ENCODE measurements around the gene ZSWIM6. TPM values are rescaled to one million over a fixed set of nuclear protein-coding genes. Genes with fewer than 3 reads are reported as not detected.

The ZSWIM6 gene
- total RNA-seq, 1 donor from 2014 or later, result 5.7 TPM

DNA sequence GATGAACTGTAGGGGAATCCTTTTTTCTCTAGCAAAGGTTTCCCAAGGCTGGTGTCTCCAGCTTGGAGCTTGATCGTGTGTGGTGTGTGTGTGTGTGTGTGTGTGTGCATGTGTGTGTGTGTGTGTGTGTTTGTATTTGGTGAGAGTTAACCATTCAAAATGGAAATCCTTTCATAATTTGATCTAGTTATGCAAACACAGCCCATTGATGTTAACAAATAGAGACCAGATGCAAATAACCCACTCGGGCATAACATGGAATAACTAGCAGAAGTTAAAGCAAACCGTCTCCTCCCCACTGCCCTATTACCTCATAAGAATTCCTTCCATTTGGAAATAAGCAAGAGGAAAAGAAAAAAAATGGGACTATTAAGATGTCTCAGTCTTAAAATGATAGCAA is 24.9 kb upstream of the ZSWIM6 start:
- H3K4me3 ChIP-seq, result no peak overlapping the region
- intact Hi-C loops (cut with micrococcal nuclease), result no loop called here
- H3K27ac ChIP-seq (replicated peaks), result no peak overlapping the region
- H3K27me3 ChIP-seq (ENCODE audit: low read depth), result no peaks in the 10 kb centered on the region
- no peaks in the 10 kb centered on the region for H3K9me3 ChIP-seq (replicated peaks)
- TF ChIP-seq, protein P1, sequence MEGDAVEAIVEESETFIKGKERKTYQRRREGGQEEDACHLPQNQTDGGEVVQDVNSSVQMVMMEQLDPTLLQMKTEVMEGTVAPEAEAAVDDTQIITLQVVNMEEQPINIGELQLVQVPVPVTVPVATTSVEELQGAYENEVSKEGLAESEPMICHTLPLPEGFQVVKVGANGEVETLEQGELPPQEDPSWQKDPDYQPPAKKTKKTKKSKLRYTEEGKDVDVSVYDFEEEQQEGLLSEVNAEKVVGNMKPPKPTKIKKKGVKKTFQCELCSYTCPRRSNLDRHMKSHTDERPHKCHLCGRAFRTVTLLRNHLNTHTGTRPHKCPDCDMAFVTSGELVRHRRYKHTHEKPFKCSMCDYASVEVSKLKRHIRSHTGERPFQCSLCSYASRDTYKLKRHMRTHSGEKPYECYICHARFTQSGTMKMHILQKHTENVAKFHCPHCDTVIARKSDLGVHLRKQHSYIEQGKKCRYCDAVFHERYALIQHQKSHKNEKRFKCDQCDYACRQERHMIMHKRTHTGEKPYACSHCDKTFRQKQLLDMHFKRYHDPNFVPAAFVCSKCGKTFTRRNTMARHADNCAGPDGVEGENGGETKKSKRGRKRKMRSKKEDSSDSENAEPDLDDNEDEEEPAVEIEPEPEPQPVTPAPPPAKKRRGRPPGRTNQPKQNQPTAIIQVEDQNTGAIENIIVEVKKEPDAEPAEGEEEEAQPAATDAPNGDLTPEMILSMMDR (IDR thresholded peaks at IDR 0.05; ENCODE audit: borderline replicate concordance), result no peak
- peaks cover 19% of the 10 kb centered on the region for H3K4me1 ChIP-seq
- DNase-seq, result no peak
- H3K36me3 ChIP-seq, result no peaks in the 10 kb centered on the region

DNA sequence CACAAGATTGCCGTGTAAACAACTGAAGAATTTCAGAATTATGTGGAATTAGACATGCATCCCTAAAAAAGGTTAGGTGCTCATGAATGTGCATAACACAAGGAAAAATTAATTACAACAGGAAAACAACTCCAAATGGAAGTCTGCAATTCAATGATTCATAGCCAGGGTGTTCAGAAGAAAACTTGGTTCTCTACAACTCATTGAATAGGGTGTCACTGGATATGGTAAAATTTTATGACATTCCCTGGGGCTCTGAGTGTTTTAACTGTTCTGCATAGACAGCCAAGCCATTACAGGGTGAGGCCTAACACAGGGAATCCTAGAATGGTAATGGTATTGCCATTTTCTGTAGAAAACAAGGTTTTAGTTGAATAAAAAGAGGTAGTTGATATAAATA is 24.4 kb upstream of the ZSWIM6 start:
- Histone ChIP-seq H3K4me1 (peaks cover 16% of the 10 kb centered on the region), H3K27me3 (ENCODE audit: low read depth) (no peaks in the 10 kb centered on the region), H3K9me3 (replicated peaks) (no peaks in the 10 kb centered on the region), H3K36me3 (no peaks in the 10 kb centered on the region), H3K27ac (replicated peaks) (no peak overlapping the region), H3K4me3 (no peak overlapping the region)
- TF ChIP-seq, protein P1 (IDR thresholded peaks at IDR 0.05; ENCODE audit: borderline replicate concordance), result no peak
- intact Hi-C loops (cut with micrococcal nuclease), result no loop called here
- no peak for DNase-seq

DNA sequence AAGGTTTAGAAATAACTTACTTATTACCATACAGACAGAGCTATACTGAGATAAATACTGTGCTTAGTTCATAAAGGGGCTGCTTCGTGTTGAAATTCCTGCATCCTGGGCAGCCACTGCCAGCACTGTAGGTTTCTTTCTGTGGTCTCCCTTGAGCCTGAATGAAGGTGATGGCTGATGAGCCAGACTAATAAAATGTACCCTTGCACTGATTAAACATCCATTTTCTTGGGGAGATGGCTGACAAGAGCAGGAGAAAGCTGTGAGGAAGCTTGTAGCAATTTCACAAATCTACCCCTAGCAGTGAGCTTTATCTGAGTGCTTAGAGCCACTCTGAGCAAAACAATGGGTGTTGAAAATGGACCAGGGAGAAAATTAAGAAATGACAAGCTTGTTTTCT is 23.3 kb upstream of the ZSWIM6 start:
- intact Hi-C loops (cut with micrococcal nuclease), result no loop called here
- H3K36me3 ChIP-seq, result no peaks in the 10 kb centered on the region
- no peaks in the 10 kb centered on the region for H3K27me3 ChIP-seq (ENCODE audit: low read depth)
- H3K9me3 ChIP-seq (replicated peaks), result no peaks in the 10 kb centered on the region
- TF ChIP-seq, protein P1 (IDR thresholded peaks at IDR 0.05; ENCODE audit: borderline replicate concordance), result no peak
- H3K27ac ChIP-seq (replicated peaks), result no peak overlapping the region
- peaks cover 14% of the 10 kb centered on the region for H3K4me1 ChIP-seq
- no peak overlapping the region for H3K4me3 ChIP-seq
- no peak for DNase-seq

DNA sequence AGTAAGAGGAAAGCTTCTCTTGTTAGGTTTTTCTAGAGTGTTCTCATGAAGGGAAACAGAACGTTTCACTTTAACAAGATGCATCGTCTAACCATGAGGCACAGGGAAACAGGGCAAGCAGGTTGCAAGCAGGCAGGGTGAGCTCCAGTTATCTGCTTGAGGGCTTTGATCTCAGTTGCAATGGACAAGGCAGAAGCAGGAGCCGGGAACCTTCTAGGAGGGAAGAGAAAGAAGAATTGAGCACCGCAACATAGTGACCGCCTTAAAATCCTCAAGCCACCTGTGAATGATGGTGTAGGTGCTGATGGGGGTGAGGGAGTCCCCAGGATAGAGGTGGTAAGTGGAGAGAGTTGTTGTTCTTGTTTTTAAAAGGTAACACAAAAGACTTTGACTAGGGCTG is 22.9 kb upstream of the ZSWIM6 start:
- no peak overlapping the region for H3K27ac ChIP-seq (replicated peaks)
- intact Hi-C loops (cut with micrococcal nuclease), result no loop called here

DNA sequence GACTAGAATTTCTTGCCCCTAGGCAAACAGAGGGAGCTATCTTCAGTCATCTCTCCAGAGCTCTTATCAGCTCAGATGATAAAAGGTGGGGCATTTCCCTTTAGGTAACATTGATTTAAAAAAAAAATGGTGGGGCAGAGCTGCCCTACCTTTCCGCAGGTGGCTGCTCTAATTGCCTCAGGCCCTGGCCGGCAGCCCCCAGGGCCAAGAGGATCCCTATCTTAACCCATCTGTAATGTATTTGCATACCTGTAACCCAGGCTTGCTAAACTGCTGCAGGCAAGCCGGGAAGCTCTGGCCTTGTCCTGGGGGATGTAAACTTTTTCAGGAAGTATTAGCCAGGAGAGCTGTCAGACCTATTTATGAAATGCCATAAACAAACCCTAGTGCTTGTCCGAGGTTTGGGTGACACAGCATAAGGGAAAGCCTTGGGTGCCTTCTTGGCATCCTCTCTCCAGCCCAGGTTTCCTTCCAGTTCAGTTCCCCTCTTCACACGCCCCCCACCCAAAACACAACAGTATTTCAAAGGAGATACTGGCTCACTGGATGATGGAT is 20.9 kb upstream of the ZSWIM6 start:
- intact Hi-C loops (cut with micrococcal nuclease), result no loop called here
- no peak overlapping the region for H3K4me3 ChIP-seq
- H3K4me1 ChIP-seq, result no peaks in the 10 kb centered on the region
- H3K36me3 ChIP-seq, result no peaks in the 10 kb centered on the region
- H3K9me3 ChIP-seq (replicated peaks), result no peaks in the 10 kb centered on the region
- no peak overlapping the region for H3K27ac ChIP-seq (replicated peaks)
- TF ChIP-seq, protein P1 (IDR thresholded peaks at IDR 0.05; ENCODE audit: borderline replicate concordance), result no peak
- no peak for DNase-seq
- H3K27me3 ChIP-seq (ENCODE audit: low read depth), result no peaks in the 10 kb centered on the region

More for the DNA sequence above, 22.9 kb upstream of the ZSWIM6 start:
- Histone ChIP-seq H3K4me1 (peaks cover 10% of the 10 kb centered on the region), H3K4me3 (no peak overlapping the region), H3K27me3 (ENCODE audit: low read depth) (no peaks in the 10 kb centered on the region), H3K36me3 (no peaks in the 10 kb centered on the region), H3K9me3 (replicated peaks) (no peaks in the 10 kb centered on the region)
- no peak for DNase-seq
- TF ChIP-seq, protein P1 (IDR thresholded peaks at IDR 0.05; ENCODE audit: borderline replicate concordance), result no peak

All from left ventricle myocardium inferior (tissue), 1 donor.